CD8-positive, alpha-beta memory T cell (primary cell): ENCODE data around the gene SGCD. TPM values are rescaled to one million over a fixed set of nuclear protein-coding genes. Genes with fewer than 3 reads are reported as not detected.

ENCODE experiments used
- CTCF ChIA-PET: fragments of 350-600 bp; sonication (Branson Sonifier 250); formaldehyde crosslinking; loops from one replicate; lab custom pipeline; 2021; ENCODE audit warnings: antibody characterized with exemption; lab: Charles Lee
- POLR2A ChIA-PET: fragments of 350-600 bp; sonication (Branson Sonifier 250); formaldehyde crosslinking; loops from one replicate; lab custom pipeline; 2021; ENCODE audit warnings: antibody characterized with exemption; lab: Charles Lee
- DNase-seq, 5 donors: peaks; one replicate each; pipeline versions ENCODE4 v3.0.0 to v3.0.0-alpha.2; 2020 to 2022; ENCODE audit warnings: mixed read lengths in 1 of 5
- H3K27ac ChIP-seq: one replicate; pipeline ENCODE4 v1.7.0; 2013; ENCODE audit warnings: low read depth, mild to moderate bottlenecking, low read length, moderate library complexity
- H3K27me3 ChIP-seq: 2 replicates; pipeline ENCODE4 v1.7.0; 2013; ENCODE audit warnings: low read length, mild to moderate bottlenecking; ENCODE audit not compliant: insufficient read depth, poor library complexity, severe bottlenecking
- H3K36me3 ChIP-seq: 2 replicates; pipeline ENCODE4 v1.7.0; 2013; ENCODE audit warnings: mild to moderate bottlenecking, low read length, moderate library complexity; ENCODE audit not compliant: insufficient read depth
- H3K4me1 ChIP-seq: 2 replicates; pipeline ENCODE4 v1.7.0; 2013; ENCODE audit warnings: mild to moderate bottlenecking, low read length, moderate library complexity; ENCODE audit not compliant: insufficient read depth
- H3K4me3 ChIP-seq: 2 replicates; pipeline ENCODE4 v1.7.0; 2013; ENCODE audit warnings: mild to moderate bottlenecking, low read length
- H3K9me3 ChIP-seq: 2 replicates; pipeline ENCODE4 v1.7.0; 2013; ENCODE audit warnings: mild to moderate bottlenecking, low read length
- H3K27ac Mint-ChIP-seq, 8 donors: one replicate each; pipeline ENCODE4 v1.8.0; 2020 to 2021; ENCODE audit warnings: mixed read lengths in 8 of 8, mild to moderate bottlenecking in 6 of 8, inconsistent platforms in 3 of 8, moderate library complexity in 3 of 8
- H3K27me3 Mint-ChIP-seq, 2 donors: one replicate each; pipeline ENCODE4 v1.8.0; 2020 to 2021; ENCODE audit warnings: mixed read lengths in 2 of 2, mild to moderate bottlenecking in 1 of 2, moderate library complexity in 1 of 2
- H3K36me3 Mint-ChIP-seq, 3 donors: one replicate each; pipeline ENCODE4 v1.8.0; 2020 to 2021; ENCODE audit warnings: mixed read lengths in 3 of 3, inconsistent platforms in 1 of 3, mild to moderate bottlenecking in 1 of 3
- H3K4me1 Mint-ChIP-seq, 3 donors: one replicate each; pipeline ENCODE4 v1.8.0; 2020 to 2021; ENCODE audit warnings: mixed read lengths in 3 of 3, inconsistent platforms in 1 of 3, mild to moderate bottlenecking in 1 of 3
- H3K4me3 Mint-ChIP-seq, 7 donors: one replicate each; pipeline ENCODE4 v1.8.0; 2020 to 2021; ENCODE audit warnings: mixed read lengths in 7 of 7, mild to moderate bottlenecking in 6 of 7, moderate library complexity in 4 of 7, inconsistent platforms in 2 of 7
- H3K9me3 Mint-ChIP-seq, 5 donors: one replicate each; pipeline ENCODE4 v1.8.0; 2020 to 2022; ENCODE audit warnings: mixed read lengths in 5 of 5, mild to moderate bottlenecking in 3 of 5, moderate library complexity in 2 of 5, inconsistent platforms in 1 of 5
- polyA plus RNA-seq: library from polyadenylated mRNA; unstranded; fragments of 300-500 nt; fragmentation: Illumina TruSeq; gene quantifications from one replicate; pipeline ENCODE4 v1.2.3, GENCODE V29; 2021
- total RNA-seq, 2 experiments: library from RNA; stranded (reverse); gene quantifications; one replicate each; pipeline ENCODE4 v1.2.3, GENCODE V29; 2021

Gene SGCD
- total and polyA plus RNA-seq, 3 experiments from 2014 or later: 0.11 to 0.14 (median 0.11) TPM

GRCh38 chr5:156427315-156427714, 100.4 kb downstream of the SGCD start:
- ChIA-PET CTCF (no interaction called here), POLR2A (no interaction called here)
- H3K4me3 Mint-ChIP-seq: no peak overlapping the region
- H3K27ac Mint-ChIP-seq: no peak overlapping the region
- H3K27me3 ChIP-seq: no peaks in the 10 kb centered on the region
- no peak for DNase-seq
- no peaks in the 10 kb centered on the region for H3K4me1 Mint-ChIP-seq
- H3K9me3 ChIP-seq: no peaks in the 10 kb centered on the region
- no peaks in the 10 kb centered on the region for H3K36me3 Mint-ChIP-seq
- no peaks in the 10 kb centered on the region for H3K36me3 ChIP-seq
- H3K4me1 ChIP-seq: no peaks in the 10 kb centered on the region
- peaks cover 6 to 28% of the 10 kb centered on the region in 2 donors for H3K27me3 Mint-ChIP-seq
- H3K9me3 Mint-ChIP-seq: peaks cover 0 to 8% (median 0%) of the 10 kb centered on the region in 5 donors
- H3K4me3 ChIP-seq: no peak overlapping the region
- no peak overlapping the region for H3K27ac ChIP-seq

- H3K27me3 ChIP-seq: no peaks in the 10 kb centered on the region
- peaks cover 0 to 8% (median 0%) of the 10 kb centered on the region in 5 donors for H3K9me3 Mint-ChIP-seq
- H3K27me3 Mint-ChIP-seq: peaks cover 6 to 40% of the 10 kb centered on the region in 2 donors
- H3K36me3 Mint-ChIP-seq: no peaks in the 10 kb centered on the region
- H3K9me3 ChIP-seq: no peaks in the 10 kb centered on the region
- ChIA-PET POLR2A (no interaction called here), CTCF (no interaction called here)
- no peak for DNase-seq
- H3K4me3 Mint-ChIP-seq: no peak overlapping the region
- no peaks in the 10 kb centered on the region for H3K4me1 Mint-ChIP-seq
- no peaks in the 10 kb centered on the region for H3K36me3 ChIP-seq
- no peak overlapping the region for H3K4me3 ChIP-seq
- H3K4me1 ChIP-seq: no peaks in the 10 kb centered on the region
- H3K27ac ChIP-seq: no peak overlapping the region
- no peak overlapping the region for H3K27ac Mint-ChIP-seq
These were observed 105.2 kb downstream of the SGCD start for GRCh38 chr5:156431956-156432829.

- DNase-seq: no peak
- ChIA-PET POLR2A (no interaction called here), CTCF (no interaction called here)
- H3K4me1 ChIP-seq: no peaks in the 10 kb centered on the region
- Mint-ChIP-seq H3K4me1 (no peaks in the 10 kb centered on the region), H3K27ac (no peak overlapping the region), H3K27me3 (peaks cover 6 to 38% of the 10 kb centered on the region in 2 donors), H3K9me3 (peaks cover 0 to 8% (median 0%) of the 10 kb centered on the region in 5 donors), H3K36me3 (no peaks in the 10 kb centered on the region), H3K4me3 (no peak overlapping the region)
- H3K4me3 ChIP-seq: no peak overlapping the region
- H3K27me3 ChIP-seq: no peaks in the 10 kb centered on the region
- no peak overlapping the region for H3K27ac ChIP-seq
- no peaks in the 10 kb centered on the region for H3K9me3 ChIP-seq
- no peaks in the 10 kb centered on the region for H3K36me3 ChIP-seq
These were observed 105.8 kb downstream of the SGCD start for GRCh38 chr5:156432830-156433105.

- H3K4me3 Mint-ChIP-seq: no peak overlapping the region
- H3K27ac Mint-ChIP-seq: no peak overlapping the region
- ChIA-PET CTCF (no interaction called here), POLR2A (no interaction called here)
- no peaks in the 10 kb centered on the region for H3K4me1 Mint-ChIP-seq
- Histone ChIP-seq H3K27ac (no peak overlapping the region), H3K36me3 (no peaks in the 10 kb centered on the region), H3K9me3 (no peaks in the 10 kb centered on the region), H3K4me1 (no peaks in the 10 kb centered on the region), H3K27me3 (no peaks in the 10 kb centered on the region), H3K4me3 (no peak overlapping the region)
- no peaks in the 10 kb centered on the region for H3K36me3 Mint-ChIP-seq
- no peak for DNase-seq
- peaks cover 6 to 32% of the 10 kb centered on the region in 2 donors for H3K27me3 Mint-ChIP-seq
- peaks cover 0 to 8% (median 0%) of the 10 kb centered on the region in 5 donors for H3K9me3 Mint-ChIP-seq
These were observed 107.5 kb downstream of the SGCD start for GRCh38 chr5:156434471-156434870.

- H3K36me3 Mint-ChIP-seq: no peaks in the 10 kb centered on the region
- no peaks in the 10 kb centered on the region for H3K9me3 ChIP-seq
- no peaks in the 10 kb centered on the region for H3K36me3 ChIP-seq
- peaks cover 6 to 30% of the 10 kb centered on the region in 2 donors for H3K27me3 Mint-ChIP-seq
- CTCF ChIA-PET: no interaction called here
- H3K4me3 ChIP-seq: no peak overlapping the region
- peaks cover 0 to 7% (median 0%) of the 10 kb centered on the region in 5 donors for H3K9me3 Mint-ChIP-seq
- no peak overlapping the region for H3K4me3 Mint-ChIP-seq
- no peaks in the 10 kb centered on the region for H3K4me1 Mint-ChIP-seq
- POLR2A ChIA-PET: no interaction called here
- DNase-seq: no peak
- H3K4me1 ChIP-seq: no peaks in the 10 kb centered on the region
- no peaks in the 10 kb centered on the region for H3K27me3 ChIP-seq
- H3K27ac ChIP-seq: no peak overlapping the region
- no peak overlapping the region for H3K27ac Mint-ChIP-seq
These were observed 108.1 kb downstream of the SGCD start for GRCh38 chr5:156435101-156435500.

GRCh38 chr5:156438076-156438475, 111.1 kb downstream of the SGCD start:
- Histone ChIP-seq H3K4me3 (no peak overlapping the region), H3K27me3 (no peaks in the 10 kb centered on the region), H3K27ac (no peak overlapping the region), H3K9me3 (no peaks in the 10 kb centered on the region), H3K4me1 (no peaks in the 10 kb centered on the region), H3K36me3 (no peaks in the 10 kb centered on the region)
- Mint-ChIP-seq H3K27me3 (peaks cover 0 to 16% of the 10 kb centered on the region in 2 donors), H3K4me1 (no peaks in the 10 kb centered on the region), H3K27ac (no peak overlapping the region), H3K9me3 (peaks cover 0 to 2% (median 0%) of the 10 kb centered on the region in 5 donors), H3K4me3 (no peak overlapping the region), H3K36me3 (no peaks in the 10 kb centered on the region)
- DNase-seq: no peak
- ChIA-PET POLR2A (no interaction called here), CTCF (no interaction called here)

- H3K4me3 ChIP-seq: no peak overlapping the region
- H3K27ac ChIP-seq: no peak overlapping the region
- H3K27me3 ChIP-seq: no peaks in the 10 kb centered on the region
- H3K9me3 ChIP-seq: no peaks in the 10 kb centered on the region
- CTCF ChIA-PET: no interaction called here
- DNase-seq: no peak
- Mint-ChIP-seq H3K9me3 (peaks cover 0 to 2% (median 0%) of the 10 kb centered on the region in 5 donors), H3K27me3 (peaks cover 6 to 41% of the 10 kb centered on the region in 2 donors), H3K4me1 (no peaks in the 10 kb centered on the region), H3K4me3 (no peak overlapping the region), H3K36me3 (no peaks in the 10 kb centered on the region), H3K27ac (no peak overlapping the region)
- POLR2A ChIA-PET: no interaction called here
- no peaks in the 10 kb centered on the region for H3K4me1 ChIP-seq
- no peaks in the 10 kb centered on the region for H3K36me3 ChIP-seq
These were observed 117.9 kb downstream of the SGCD start for GRCh38 chr5:156444753-156445291.

GRCh38 chr5:156446526-156446925, 119.6 kb downstream of the SGCD start:
- no peaks in the 10 kb centered on the region for H3K36me3 ChIP-seq
- Mint-ChIP-seq H3K27me3 (peaks cover 6 to 41% of the 10 kb centered on the region in 2 donors), H3K36me3 (no peaks in the 10 kb centered on the region), H3K27ac (no peak overlapping the region), H3K9me3 (no peaks in the 10 kb centered on the region), H3K4me3 (no peak overlapping the region), H3K4me1 (no peaks in the 10 kb centered on the region)
- DNase-seq: no peak
- no peaks in the 10 kb centered on the region for H3K27me3 ChIP-seq
- no peaks in the 10 kb centered on the region for H3K9me3 ChIP-seq
- no peak overlapping the region for H3K27ac ChIP-seq
- ChIA-PET POLR2A (no interaction called here), CTCF (no interaction called here)
- H3K4me1 ChIP-seq: no peaks in the 10 kb centered on the region
- no peak overlapping the region for H3K4me3 ChIP-seq
